GM06990 (cell line): ENCODE data around the gene TTC33.

Experiments
- DNase-seq: peaks from one replicate; pipeline ENCODE4 v3.0.0-alpha.2; 2011; ENCODE audit not compliant: insufficient read length; ENCODE audit errors: extremely low read depth
- H3K27me3 ChIP-seq: replicated peaks from 2 replicates; pipeline ENCODE4 v1.6.0; 2011; ENCODE audit warnings: low read length; ENCODE audit not compliant: control insufficient read depth, insufficient read depth
- H3K36me3 ChIP-seq: 2 replicates; pipeline ENCODE4 v1.5.1; 2011; ENCODE audit warnings: low read length; ENCODE audit not compliant: control insufficient read depth, insufficient read depth
- H3K4me3 ChIP-seq: replicated peaks from 2 replicates; pipeline ENCODE4 v1.5.1; 2011; ENCODE audit warnings: low read depth, mild to moderate bottlenecking, control low read depth, low read length
- TF ChIP-seq, protein P1 (sequence below): IDR thresholded peaks from 2 replicates; pipeline ENCODE4 v1.5.1; 2011; ENCODE audit warnings: low read length, control low read depth, mild to moderate bottlenecking, inconsistent platforms; ENCODE audit not compliant: insufficient read depth, poor library complexity, severe bottlenecking

Gene TTC33

DNA sequence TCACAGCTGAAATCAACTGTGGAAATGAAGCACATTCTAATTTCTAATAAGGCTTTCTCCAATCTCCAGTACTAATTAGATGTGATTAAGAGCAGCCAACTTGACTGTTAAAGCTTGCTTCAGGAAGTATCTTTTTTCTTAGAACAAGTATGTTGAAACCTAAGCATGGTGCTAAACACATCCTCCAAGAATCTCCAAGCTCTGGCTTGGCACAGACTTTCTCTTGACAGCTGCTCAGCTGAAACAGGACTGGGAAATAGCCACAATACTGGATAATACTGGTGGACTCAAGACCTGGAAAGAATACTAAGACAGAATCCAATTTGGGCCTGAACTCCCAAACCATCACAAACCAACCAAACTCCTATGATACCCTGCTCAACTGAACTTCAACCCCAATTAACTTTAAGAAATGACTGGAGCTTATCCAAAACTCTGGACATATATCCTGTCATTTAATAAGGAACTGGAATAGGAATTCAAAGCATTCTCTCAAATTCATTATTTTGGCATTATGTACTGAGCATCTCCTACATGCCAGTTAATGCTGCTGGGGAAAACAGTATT is 26.2 kb upstream of the TTC33 start:
- no peak for DNase-seq
- TF ChIP-seq, protein P1, sequence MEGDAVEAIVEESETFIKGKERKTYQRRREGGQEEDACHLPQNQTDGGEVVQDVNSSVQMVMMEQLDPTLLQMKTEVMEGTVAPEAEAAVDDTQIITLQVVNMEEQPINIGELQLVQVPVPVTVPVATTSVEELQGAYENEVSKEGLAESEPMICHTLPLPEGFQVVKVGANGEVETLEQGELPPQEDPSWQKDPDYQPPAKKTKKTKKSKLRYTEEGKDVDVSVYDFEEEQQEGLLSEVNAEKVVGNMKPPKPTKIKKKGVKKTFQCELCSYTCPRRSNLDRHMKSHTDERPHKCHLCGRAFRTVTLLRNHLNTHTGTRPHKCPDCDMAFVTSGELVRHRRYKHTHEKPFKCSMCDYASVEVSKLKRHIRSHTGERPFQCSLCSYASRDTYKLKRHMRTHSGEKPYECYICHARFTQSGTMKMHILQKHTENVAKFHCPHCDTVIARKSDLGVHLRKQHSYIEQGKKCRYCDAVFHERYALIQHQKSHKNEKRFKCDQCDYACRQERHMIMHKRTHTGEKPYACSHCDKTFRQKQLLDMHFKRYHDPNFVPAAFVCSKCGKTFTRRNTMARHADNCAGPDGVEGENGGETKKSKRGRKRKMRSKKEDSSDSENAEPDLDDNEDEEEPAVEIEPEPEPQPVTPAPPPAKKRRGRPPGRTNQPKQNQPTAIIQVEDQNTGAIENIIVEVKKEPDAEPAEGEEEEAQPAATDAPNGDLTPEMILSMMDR: no peak
- Histone ChIP-seq H3K4me3 (no peak overlapping the region), H3K27me3 (no peaks in the 10 kb centered on the region), H3K36me3 (no peaks in the 10 kb centered on the region; the same call in 1 of the 2 replicates)

DNA sequence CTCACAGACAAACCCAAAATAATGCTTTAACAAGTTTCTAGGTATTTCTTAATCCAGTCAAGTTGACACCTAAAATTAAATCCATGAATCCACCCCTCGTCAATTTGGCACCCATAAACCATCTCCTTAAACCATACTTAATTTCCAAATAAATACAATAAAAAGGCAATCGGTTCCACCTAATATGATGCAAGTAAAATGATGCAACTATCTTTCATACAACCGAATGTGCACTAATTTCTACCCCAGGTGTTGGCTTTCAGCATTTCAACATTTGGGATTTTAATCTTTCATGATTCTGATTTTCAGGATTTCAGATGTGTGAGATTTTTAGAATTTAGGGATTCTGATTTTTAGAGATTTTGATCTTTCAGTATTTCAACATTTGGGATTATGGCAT is 25.1 kb upstream of the TTC33 start:
- DNase-seq: no peak
- Histone ChIP-seq H3K36me3 (no peaks in the 10 kb centered on the region; the same call in 1 of the 2 replicates), H3K4me3 (no peak overlapping the region), H3K27me3 (no peaks in the 10 kb centered on the region)
- TF ChIP-seq, protein P1: no peak

DNA sequence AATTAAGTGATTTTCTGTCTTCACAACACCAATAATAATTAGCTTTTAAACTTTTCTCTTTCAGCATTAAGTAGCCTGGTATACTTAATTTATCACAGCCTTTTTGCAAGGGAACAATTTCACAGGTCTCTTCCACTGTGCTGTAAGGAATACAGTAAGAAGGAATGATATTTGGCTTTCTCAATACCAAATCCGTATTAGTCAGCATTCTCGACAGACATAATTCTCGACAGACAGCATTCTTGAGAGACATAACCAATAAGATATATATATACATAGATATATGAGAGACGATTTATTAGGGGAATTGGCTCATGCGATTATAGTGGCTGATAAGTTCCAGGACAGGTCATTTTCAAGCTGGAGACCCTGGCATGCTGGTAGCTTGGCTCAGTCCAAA is 24.4 kb upstream of the TTC33 start:
- Histone ChIP-seq H3K4me3 (no peak overlapping the region), H3K27me3 (no peaks in the 10 kb centered on the region), H3K36me3 (no peaks in the 10 kb centered on the region; the same call in 1 of the 2 replicates)
- TF ChIP-seq, protein P1: no peak
- no peak for DNase-seq

DNA sequence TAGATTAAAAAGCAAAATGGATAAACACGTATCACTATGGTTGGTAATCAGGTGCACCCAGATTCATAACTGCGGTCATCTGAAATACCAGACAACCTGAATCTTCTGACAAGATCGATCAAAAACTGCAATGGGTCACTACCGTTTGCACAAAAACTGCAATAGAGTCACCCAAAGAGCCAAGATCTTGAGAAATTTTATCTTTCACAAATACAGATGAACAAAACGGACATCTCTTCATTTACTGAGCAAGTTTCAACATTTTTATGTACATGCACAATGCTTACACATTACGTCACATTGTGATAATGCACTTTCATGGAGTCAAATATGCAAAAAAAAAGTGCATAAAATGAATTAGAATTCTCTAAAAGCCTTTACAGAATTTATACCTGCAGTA is 23.8 kb upstream of the TTC33 start:
- TF ChIP-seq, protein P1: no peak
- Histone ChIP-seq H3K27me3 (no peaks in the 10 kb centered on the region), H3K4me3 (no peak overlapping the region), H3K36me3 (no peaks in the 10 kb centered on the region; the same call in 1 of the 2 replicates)
- DNase-seq: no peak

DNA sequence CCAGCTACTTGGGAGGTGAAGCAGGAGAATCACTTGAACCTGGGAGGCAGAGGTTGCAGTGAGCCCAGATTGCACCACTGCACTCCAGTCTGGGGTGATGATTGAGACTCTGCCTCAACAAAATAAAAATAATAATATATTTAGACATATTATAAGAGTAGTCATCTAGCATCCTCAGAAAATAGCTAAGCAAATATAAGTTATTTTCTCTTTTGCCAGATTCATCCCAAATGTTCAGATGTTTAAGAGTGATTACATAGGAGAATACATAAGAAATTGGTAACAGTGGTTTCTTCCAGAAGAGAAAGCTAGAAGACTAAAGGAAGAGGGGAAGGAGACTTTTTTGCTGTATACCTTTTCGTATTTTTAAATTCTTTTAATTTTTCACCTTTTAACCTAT is 22.4 kb upstream of the TTC33 start:
- no peak overlapping the region for H3K4me3 ChIP-seq

More for the DNA sequence above, 22.4 kb upstream of the TTC33 start:
- Histone ChIP-seq H3K27me3 (no peaks in the 10 kb centered on the region), H3K36me3 (no peaks in the 10 kb centered on the region; the same call in none of the 2 replicates)
- DNase-seq: no peak
- TF ChIP-seq, protein P1: no peak
